WTC11 (cell line): ENCODE results near the gene SLC25A25. TPM values are rescaled to one million over a fixed set of nuclear protein-coding genes. Genes with fewer than 3 reads are reported as not detected.

Source experiments
- ATAC-seq: fragments of 200-7000 bp; cut with Tn5 transposase; 2 replicates; pipeline ENCODE4 v1.10.0; 2021; ENCODE audit warnings: mild to moderate bottlenecking, moderate library complexity
- CTCF ChIA-PET: fragments of 300-600 bp; sonication (Branson Sonifier 250); formaldehyde crosslinking; loops from one replicate; lab custom pipeline; 2021; ENCODE audit warnings: antibody characterized with exemption; lab: Charles Lee
- POLR2A ChIA-PET: fragments of 350-600 bp; sonication (Branson Sonifier 250); formaldehyde crosslinking; loops from one replicate; lab custom pipeline; 2021; ENCODE audit warnings: antibody characterized with exemption; lab: Charles Lee
- DNase-seq: peaks from one replicate; pipeline ENCODE4 v3.0.0; 2021; ENCODE audit warnings: low spot score
- H3K27ac Mint-ChIP-seq: 2 replicates; pipeline ENCODE4 v1.8.0; 2021; ENCODE audit warnings: mixed read lengths
- H3K27me3 Mint-ChIP-seq: 2 replicates; pipeline ENCODE4 v1.8.0; 2021; ENCODE audit warnings: low read depth, mild to moderate bottlenecking, moderate library complexity, mixed read lengths
- H3K36me3 Mint-ChIP-seq: 2 replicates; pipeline ENCODE4 v1.8.0; 2021; ENCODE audit warnings: mixed read lengths
- H3K4me1 Mint-ChIP-seq: 2 replicates; pipeline ENCODE4 v1.8.0; 2022; ENCODE audit warnings: mixed read lengths
- H3K4me3 Mint-ChIP-seq: 2 replicates; pipeline ENCODE4 v1.8.0; 2021; ENCODE audit warnings: mild to moderate bottlenecking, moderate library complexity, mixed read lengths
- H3K9me3 Mint-ChIP-seq: 2 replicates; pipeline ENCODE4 v1.8.0; 2021; ENCODE audit warnings: mixed read lengths
- ATF1 ChIP-seq: sonication (generic); formaldehyde crosslinking; IDR thresholded peaks from 2 replicates; pipeline ENCODE4 v1.8.1; 2023; ENCODE audit warnings: mild to moderate bottlenecking, moderate library complexity, missing genetic modification reagents
- ATF3 ChIP-seq: sonication (generic); formaldehyde crosslinking; conservative IDR thresholded peaks from 2 replicates; pipeline ENCODE4 v1.8.1; 2022; ENCODE audit warnings: mild to moderate bottlenecking, missing genetic modification reagents
- CREB1 ChIP-seq: sonication (generic); formaldehyde crosslinking; IDR thresholded peaks from 2 replicates; pipeline ENCODE4 v1.8.0; 2023; ENCODE audit warnings: mild to moderate bottlenecking, missing genetic modification reagents
- ELF4 ChIP-seq: sonication (generic); formaldehyde crosslinking; IDR thresholded peaks from 2 replicates; pipeline ENCODE4 v1.8.1; 2022; ENCODE audit warnings: low read depth, mild to moderate bottlenecking, moderate library complexity, missing genetic modification reagents
- ESRRA ChIP-seq: sonication (generic); formaldehyde crosslinking; IDR thresholded peaks from 2 replicates; pipeline ENCODE4 v1.8.1; 2022; ENCODE audit warnings: mild to moderate bottlenecking, missing genetic modification reagents, borderline replicate concordance
- FOXP4 ChIP-seq: sonication (generic); formaldehyde crosslinking; IDR thresholded peaks from 2 replicates; pipeline ENCODE4 v1.8.0; 2022; ENCODE audit warnings: mild to moderate bottlenecking, missing genetic modification reagents
- HMGA2 ChIP-seq: fragments of 250-450 bp; sonication (Bioruptor Pico); IDR thresholded peaks from 2 replicates; pipeline ENCODE4 v1.4.0; 2021; ENCODE audit warnings: mild to moderate bottlenecking, moderate library complexity
- NFATC4 ChIP-seq: fragments of 250-450 bp; sonication (Bioruptor Pico); IDR thresholded peaks from 2 replicates; pipeline ENCODE4 v1.9.0; 2021; ENCODE audit warnings: mild to moderate bottlenecking
- NR1H2 ChIP-seq: sonication (generic); formaldehyde crosslinking; IDR thresholded peaks from 2 replicates; pipeline ENCODE4 v1.9.0; 2021; ENCODE audit warnings: mild to moderate bottlenecking, moderate library complexity, missing genetic modification reagents
- STAT6 ChIP-seq: sonication (generic); formaldehyde crosslinking; conservative IDR thresholded peaks from 2 replicates; pipeline ENCODE4 v1.8.1; 2023; ENCODE audit warnings: mild to moderate bottlenecking, low read depth, missing genetic modification reagents, moderate library complexity
- TEAD4 ChIP-seq: sonication (generic); formaldehyde crosslinking; IDR thresholded peaks from 2 replicates; pipeline ENCODE4 v1.8.0; 2022; ENCODE audit warnings: mild to moderate bottlenecking, missing genetic modification reagents
- ZMAT4 ChIP-seq: fragments of 250-450 bp; sonication (Bioruptor Pico); IDR thresholded peaks from 2 replicates; pipeline ENCODE4 v1.9.0; 2021; ENCODE audit warnings: mild to moderate bottlenecking
- ZNF232 ChIP-seq: sonication (generic); formaldehyde crosslinking; IDR thresholded peaks from 2 replicates; pipeline ENCODE4 v1.8.0; 2022; ENCODE audit warnings: mild to moderate bottlenecking, missing genetic modification reagents
- ZNF416 ChIP-seq: fragments of 250-450 bp; sonication (Bioruptor Pico); IDR thresholded peaks from 2 replicates; pipeline ENCODE4 v1.9.0; 2021; ENCODE audit warnings: mild to moderate bottlenecking, inconsistent platforms
- ZNF425 ChIP-seq: fragments of 250-450 bp; sonication (Bioruptor Pico); conservative IDR thresholded peaks from 2 replicates; pipeline ENCODE4 v1.9.0; 2021; ENCODE audit warnings: mild to moderate bottlenecking
- total RNA-seq: library from RNA; stranded (reverse); gene quantifications from 3 replicates; pipeline ENCODE4 v1.2.3, GENCODE V29; 2021
- TF ChIP-seq, protein P1 (sequence below): fragments of 250-450 bp; sonication (Bioruptor Pico); IDR thresholded peaks from 2 replicates; pipeline ENCODE4 v1.9.0; 2021; ENCODE audit warnings: moderate library complexity, mild to moderate bottlenecking, inconsistent platforms, borderline replicate concordance
- TF ChIP-seq, protein P2 (sequence below): sonication (generic); formaldehyde crosslinking; IDR thresholded peaks from 2 replicates; pipeline ENCODE4 v1.8.1; 2023; ENCODE audit warnings: mild to moderate bottlenecking, moderate library complexity, missing genetic modification reagents
- TF ChIP-seq, protein P3 (sequence below): sonication (generic); formaldehyde crosslinking; IDR thresholded peaks from 2 replicates; pipeline ENCODE4 v1.8.0; 2022; ENCODE audit warnings: mild to moderate bottlenecking, missing genetic modification reagents

SLC25A25 gene
- total RNA-seq, 1 experiment from 2014 or later, result 17.4 TPM

- Mint-ChIP-seq H3K36me3 (no peaks in the 10 kb centered on the region), H3K4me1 (peaks cover 19% of the 10 kb centered on the region)
Observed at GRCh38 chr9:128085943-128086342, 17.9 kb downstream of the SLC25A25 start.

More at GRCh38 chr9:128085943-128086342, 17.9 kb downstream of the SLC25A25 start:
- ChIA-PET CTCF (interaction anchor here (0.6 to 1.3 kb wide), 2 partner anchors 39 to 50 kb away, joined by 3 to 4 read pairs; no protein-coding TSS in a partner anchor), POLR2A (no interaction called here)
- no peak overlapping the region for H3K4me3 Mint-ChIP-seq
- no peak for DNase-seq
- no peak for ATAC-seq
- no peak for TF ChIP-seq HMGA2 (CRISPR knock-in tag)
- TF ChIP-seq, protein P1, sequence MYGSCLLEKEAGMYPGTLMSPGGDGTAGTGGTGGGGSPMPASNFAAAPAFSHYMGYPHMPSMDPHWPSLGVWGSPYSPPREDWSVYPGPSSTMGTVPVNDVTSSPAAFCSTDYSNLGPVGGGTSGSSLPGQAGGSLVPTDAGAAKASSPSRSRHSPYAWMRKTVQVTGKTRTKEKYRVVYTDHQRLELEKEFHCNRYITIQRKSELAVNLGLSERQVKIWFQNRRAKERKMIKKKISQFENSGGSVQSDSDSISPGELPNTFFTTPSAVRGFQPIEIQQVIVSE, result no peak
- no peak for TF ChIP-seq ESRRA (CRISPR knock-in tag)
- TF ChIP-seq ELF4 (CRISPR knock-in tag), result no peak
- TF ChIP-seq ZNF232 (CRISPR knock-in tag), result no peak
- TF ChIP-seq ATF1 (CRISPR knock-in tag), result no peak
- TF ChIP-seq, protein P2, sequence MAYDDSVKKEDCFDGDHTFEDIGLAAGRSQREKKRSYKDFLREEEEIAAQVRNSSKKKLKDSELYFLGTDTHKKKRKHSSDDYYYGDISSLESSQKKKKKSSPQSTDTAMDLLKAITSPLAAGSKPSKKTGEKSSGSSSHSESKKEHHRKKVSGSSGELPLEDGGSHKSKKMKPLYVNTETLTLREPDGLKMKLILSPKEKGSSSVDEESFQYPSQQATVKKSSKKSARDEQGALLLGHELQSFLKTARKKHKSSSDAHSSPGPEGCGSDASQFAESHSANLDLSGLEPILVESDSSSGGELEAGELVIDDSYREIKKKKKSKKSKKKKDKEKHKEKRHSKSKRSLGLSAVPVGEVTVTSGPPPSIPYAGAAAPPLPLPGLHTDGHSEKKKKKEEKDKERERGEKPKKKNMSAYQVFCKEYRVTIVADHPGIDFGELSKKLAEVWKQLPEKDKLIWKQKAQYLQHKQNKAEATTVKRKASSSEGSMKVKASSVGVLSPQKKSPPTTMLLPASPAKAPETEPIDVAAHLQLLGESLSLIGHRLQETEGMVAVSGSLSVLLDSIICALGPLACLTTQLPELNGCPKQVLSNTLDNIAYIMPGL (CRISPR knock-in tag), result no peak
- TF ChIP-seq, protein P3, sequence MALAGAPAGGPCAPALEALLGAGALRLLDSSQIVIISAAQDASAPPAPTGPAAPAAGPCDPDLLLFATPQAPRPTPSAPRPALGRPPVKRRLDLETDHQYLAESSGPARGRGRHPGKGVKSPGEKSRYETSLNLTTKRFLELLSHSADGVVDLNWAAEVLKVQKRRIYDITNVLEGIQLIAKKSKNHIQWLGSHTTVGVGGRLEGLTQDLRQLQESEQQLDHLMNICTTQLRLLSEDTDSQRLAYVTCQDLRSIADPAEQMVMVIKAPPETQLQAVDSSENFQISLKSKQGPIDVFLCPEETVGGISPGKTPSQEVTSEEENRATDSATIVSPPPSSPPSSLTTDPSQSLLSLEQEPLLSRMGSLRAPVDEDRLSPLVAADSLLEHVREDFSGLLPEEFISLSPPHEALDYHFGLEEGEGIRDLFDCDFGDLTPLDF (CRISPR knock-in tag), result no peak
- TF ChIP-seq FOXP4 (CRISPR knock-in tag), result no peak
- no peak for TF ChIP-seq ATF3 (CRISPR knock-in tag)
- no peak for TF ChIP-seq NR1H2 (CRISPR knock-in tag)
- TF ChIP-seq ZNF416 (CRISPR knock-in tag), result no peak
- no peak for TF ChIP-seq TEAD4 (CRISPR knock-in tag)
- no peak for TF ChIP-seq ZNF425 (CRISPR knock-in tag)
- TF ChIP-seq NFATC4, result no peak
- TF ChIP-seq STAT6 (CRISPR knock-in tag), result no peak
- no peak for TF ChIP-seq ZMAT4 (CRISPR knock-in tag)
- TF ChIP-seq CREB1 (CRISPR knock-in tag), result no peak
- no peaks in the 10 kb centered on the region for H3K27me3 Mint-ChIP-seq
- H3K9me3 Mint-ChIP-seq, result no peaks in the 10 kb centered on the region
- H3K27ac Mint-ChIP-seq, result no peak overlapping the region
